Sigmoid colon (tissue), 4 donors: ENCODE measurements around the gene BGLAP.

Source experiments
- CTCF ChIP-seq, 4 experiments: fragments of 450-650 bp in 3 of 4; fragments of 200-600 bp in 1 of 4; IDR thresholded peaks; one replicate each; pipeline ENCODE4 v1.5.1; 2016 to 2019; ENCODE audit warnings: antibody characterized with exemption in 4 of 4, mild to moderate bottlenecking in 3 of 4, moderate library complexity in 2 of 4
- EP300 ChIP-seq, 4 donors: sonication (generic); formaldehyde crosslinking; IDR thresholded peaks; one replicate each; pipeline ENCODE4 v1.6.1; 2017; ENCODE audit warnings: antibody characterized with exemption in 4 of 4
- POLR2A ChIP-seq, 2 donors: fragments of 450-650 bp; IDR thresholded peaks; one replicate each; pipeline ENCODE4 v1.6.1; 2016; ENCODE audit warnings: antibody characterized with exemption in 2 of 2, mild to moderate bottlenecking in 2 of 2, moderate library complexity in 2 of 2
- POLR2AphosphoS5 ChIP-seq, 4 donors: sonication (generic); formaldehyde crosslinking; IDR thresholded peaks; one replicate each; pipeline ENCODE4 v1.6.1; 2017; ENCODE audit warnings: antibody characterized with exemption in 4 of 4

- TF ChIP-seq POLR2AphosphoS5 (IDR thresholded peaks at IDR 0.05) = no peak
- no peak for TF ChIP-seq CTCF (IDR thresholded peaks at IDR 0.05)
- TF ChIP-seq POLR2A (IDR thresholded peaks at IDR 0.05) = no peak
- TF ChIP-seq EP300 (IDR thresholded peaks at IDR 0.05) = no peak
Measured at GRCh38 chr1:156286061-156286460, 44.1 kb downstream of the BGLAP start.
